GM12864 (cell line): ENCODE results near the gene APEX1.

Experiments used
- DNase-seq: peaks from one replicate; pipeline ENCODE4 v3.0.0-alpha.2; 2011; ENCODE audit warnings: low read depth
- H3K4me3 ChIP-seq: 2 replicates; pipeline ENCODE4 v1.5.1; 2011; ENCODE audit warnings: mild to moderate bottlenecking, low read depth, low read length, control low read depth
- TF ChIP-seq, protein P1 (sequence below): IDR thresholded peaks from 2 replicates; pipeline ENCODE4 v1.5.1; 2011; ENCODE audit warnings: low read depth, mild to moderate bottlenecking, moderate library complexity, low read length, control low read depth, inconsistent platforms; ENCODE audit errors: missing control alignments

Gene APEX1

DNA sequence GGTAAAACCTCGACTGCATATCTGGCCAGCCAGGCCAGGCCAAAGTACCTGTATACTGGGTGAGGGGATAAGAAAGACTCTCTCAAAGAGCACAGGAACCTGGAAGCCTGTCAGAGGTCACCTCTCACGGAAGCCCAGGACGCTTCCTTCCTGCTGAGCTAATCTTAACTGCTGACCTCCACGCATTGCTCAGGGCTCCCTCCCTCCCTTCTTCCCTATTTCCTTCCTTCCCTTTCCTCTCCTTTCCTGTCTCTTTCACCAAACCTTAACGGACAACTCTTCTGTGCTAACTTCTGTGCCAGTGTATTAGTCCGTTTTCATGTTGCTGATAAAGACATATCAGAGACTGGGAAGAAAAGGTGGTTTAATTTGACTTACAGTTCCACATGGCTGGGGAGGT lies 35.5 kb downstream of the APEX1 start:
- DNase-seq, result no peak
- H3K4me3 ChIP-seq, result peak overlapping the region; percentile 51
- TF ChIP-seq, protein P1, sequence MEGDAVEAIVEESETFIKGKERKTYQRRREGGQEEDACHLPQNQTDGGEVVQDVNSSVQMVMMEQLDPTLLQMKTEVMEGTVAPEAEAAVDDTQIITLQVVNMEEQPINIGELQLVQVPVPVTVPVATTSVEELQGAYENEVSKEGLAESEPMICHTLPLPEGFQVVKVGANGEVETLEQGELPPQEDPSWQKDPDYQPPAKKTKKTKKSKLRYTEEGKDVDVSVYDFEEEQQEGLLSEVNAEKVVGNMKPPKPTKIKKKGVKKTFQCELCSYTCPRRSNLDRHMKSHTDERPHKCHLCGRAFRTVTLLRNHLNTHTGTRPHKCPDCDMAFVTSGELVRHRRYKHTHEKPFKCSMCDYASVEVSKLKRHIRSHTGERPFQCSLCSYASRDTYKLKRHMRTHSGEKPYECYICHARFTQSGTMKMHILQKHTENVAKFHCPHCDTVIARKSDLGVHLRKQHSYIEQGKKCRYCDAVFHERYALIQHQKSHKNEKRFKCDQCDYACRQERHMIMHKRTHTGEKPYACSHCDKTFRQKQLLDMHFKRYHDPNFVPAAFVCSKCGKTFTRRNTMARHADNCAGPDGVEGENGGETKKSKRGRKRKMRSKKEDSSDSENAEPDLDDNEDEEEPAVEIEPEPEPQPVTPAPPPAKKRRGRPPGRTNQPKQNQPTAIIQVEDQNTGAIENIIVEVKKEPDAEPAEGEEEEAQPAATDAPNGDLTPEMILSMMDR, result no peak

DNA sequence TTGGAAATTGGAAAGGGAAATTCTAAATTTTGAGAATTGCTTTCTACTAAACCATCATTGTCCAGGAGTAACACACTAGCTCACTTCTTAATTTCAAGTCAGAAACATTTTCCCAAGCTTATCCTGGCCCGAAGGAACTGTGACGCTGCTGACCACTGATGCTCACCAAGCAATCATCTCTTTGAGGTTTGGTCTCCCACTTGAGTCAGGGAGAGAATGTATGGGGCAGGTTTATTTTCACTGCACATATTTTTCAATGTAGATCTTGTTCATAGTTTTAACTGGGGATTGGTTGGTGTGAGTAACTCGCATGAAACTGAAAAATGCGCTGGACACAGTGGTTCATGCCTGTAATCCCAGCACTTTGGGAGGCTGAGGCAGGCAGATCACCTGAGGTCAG lies 37.5 kb downstream of the APEX1 start:
- H3K4me3 ChIP-seq, result no peak overlapping the region
- no peak for DNase-seq
- TF ChIP-seq, protein P1, result no peak

DNA sequence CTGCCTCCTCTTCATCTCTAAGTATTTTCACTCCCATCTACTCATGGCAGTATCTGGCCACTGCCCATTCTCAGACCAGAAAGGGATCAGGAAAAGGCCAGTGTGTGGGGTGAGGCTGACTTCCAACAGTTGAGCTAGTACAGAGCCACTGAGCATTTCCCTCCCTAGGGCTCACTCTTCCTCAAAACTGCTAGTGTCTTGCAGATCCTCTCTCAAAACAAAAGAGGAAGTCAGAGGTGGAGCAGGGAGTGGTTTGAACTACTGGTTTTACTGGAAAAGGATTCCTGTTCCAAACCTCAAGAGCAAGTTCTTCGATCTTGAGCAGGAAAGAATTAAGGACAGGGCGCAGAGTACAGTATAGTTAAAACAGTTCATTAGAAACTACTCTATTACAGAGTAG lies 38.6 kb downstream of the APEX1 start:
- H3K4me3 ChIP-seq, result no peak overlapping the region
- TF ChIP-seq, protein P1, result no peak
- no peak for DNase-seq

DNA sequence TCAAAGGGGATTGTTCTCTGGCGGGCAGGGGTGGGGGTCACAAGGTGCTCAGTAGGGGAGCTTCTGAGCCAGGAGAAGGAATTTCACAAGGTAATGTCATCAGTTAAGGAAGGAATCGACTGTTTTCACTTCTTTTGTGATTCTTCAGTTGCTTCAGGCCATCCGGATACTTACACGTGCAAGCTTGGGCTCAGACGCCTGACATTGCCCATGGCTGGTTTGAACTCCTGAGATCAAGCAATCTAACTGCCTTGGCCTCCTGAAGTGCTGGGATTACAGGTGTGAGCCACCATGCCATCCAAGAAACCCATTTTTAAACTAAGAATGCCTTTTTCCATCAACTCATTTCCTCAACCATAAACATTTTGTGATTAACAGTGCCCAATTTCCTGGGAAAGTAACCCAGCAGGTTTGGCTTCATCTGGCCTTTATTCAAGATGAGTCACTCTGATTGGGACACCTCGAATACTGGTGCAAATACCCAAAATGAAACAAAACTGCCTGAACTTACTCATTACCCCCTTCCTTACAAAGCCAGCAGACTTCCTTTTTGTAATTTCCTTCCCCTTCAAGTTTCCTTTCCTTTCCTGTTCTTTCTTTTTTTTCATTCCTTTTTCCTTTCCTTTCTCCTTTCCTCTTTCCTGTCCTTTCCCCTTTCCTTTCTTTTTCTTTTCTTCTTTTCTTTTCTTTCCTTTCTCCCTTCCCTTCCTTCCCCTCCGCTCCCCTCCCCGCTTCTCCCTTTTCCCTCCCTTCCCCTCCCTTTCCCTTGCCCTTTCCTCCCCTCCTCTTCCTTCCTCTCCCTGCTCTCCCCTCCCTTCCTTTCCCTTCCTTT lies 40.1 kb downstream of the APEX1 start:
- no peak overlapping the region for H3K4me3 ChIP-seq
- DNase-seq, result no peak
- TF ChIP-seq, protein P1, result no peak

DNA sequence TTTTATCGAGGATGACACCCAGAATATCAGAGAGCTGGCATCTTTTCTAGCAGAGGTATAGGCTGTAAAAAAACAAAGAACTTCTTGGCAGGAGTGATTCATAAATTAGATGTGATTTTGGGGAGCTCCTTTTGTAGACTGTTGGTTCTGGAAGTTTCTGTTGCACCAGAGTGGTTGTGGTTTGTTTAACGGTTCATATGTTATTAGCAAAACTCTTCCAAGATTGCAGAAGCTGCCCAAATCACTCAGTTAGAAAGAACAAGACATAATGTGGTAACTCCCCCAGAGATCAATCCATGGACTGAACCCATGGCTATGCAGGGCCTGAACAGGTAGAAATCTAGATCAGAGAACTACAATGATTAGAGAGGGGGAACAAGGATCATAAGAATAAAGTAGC lies 43.6 kb downstream of the APEX1 start:
- H3K4me3 ChIP-seq, result no peak overlapping the region
- TF ChIP-seq, protein P1, result no peak
- no peak for DNase-seq

DNA sequence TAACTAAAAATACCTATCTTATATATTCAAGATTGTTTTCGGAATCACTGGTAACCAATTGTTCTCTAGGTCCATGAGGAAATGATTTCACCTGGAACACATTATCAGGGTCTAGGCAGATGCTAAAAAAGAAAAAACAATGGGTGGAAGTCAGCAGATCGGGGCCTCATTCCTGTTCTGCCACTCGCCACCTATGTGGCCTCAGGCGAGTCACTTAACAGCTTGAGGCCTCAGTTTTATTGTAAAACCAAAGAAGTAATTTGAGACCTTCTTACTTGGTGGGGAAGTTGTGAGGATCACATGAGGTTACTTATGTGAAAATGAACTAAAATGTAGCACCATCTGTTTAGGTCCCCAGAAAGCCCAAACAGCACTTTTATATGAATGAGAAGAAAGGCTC lies 44.1 kb downstream of the APEX1 start:
- TF ChIP-seq, protein P1, result no peak
- no peak for DNase-seq
- H3K4me3 ChIP-seq, result no peak overlapping the region

DNA sequence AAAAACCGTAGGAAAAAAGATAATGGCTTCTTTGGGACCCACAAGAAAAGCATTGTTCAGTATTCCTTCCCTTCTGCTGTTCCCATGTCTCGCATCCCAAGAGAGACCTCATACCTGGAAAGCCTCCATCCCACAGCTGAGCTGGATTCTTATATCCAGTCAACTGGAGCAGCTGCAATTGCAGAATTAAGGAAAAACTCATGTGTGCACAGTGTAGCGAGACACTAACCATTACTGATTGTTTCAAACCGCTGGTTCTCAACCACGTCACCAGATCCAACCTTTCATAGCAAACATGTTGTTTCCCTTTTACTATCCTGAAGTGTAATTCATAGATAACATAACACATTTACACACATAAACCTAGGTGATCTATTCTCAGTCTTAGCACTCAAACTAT lies 44.9 kb downstream of the APEX1 start:
- H3K4me3 ChIP-seq, result no peak overlapping the region
- TF ChIP-seq, protein P1, result no peak
- no peak for DNase-seq
